NCI-H1417 (cell line): ENCODE measurements around the gene RBM22.
"Not testable (repeated sequence)": the region's sequence is repeated elsewhere in the genome, so short reads cannot be mapped to it uniquely, and the experiment has no call there.

Experiments
- DNase-seq, 3 experiments: peaks; one replicate each; lab custom pipeline; 2025; lab: John Stamatoyannopoulos, UW

Gene RBM22

DNA sequence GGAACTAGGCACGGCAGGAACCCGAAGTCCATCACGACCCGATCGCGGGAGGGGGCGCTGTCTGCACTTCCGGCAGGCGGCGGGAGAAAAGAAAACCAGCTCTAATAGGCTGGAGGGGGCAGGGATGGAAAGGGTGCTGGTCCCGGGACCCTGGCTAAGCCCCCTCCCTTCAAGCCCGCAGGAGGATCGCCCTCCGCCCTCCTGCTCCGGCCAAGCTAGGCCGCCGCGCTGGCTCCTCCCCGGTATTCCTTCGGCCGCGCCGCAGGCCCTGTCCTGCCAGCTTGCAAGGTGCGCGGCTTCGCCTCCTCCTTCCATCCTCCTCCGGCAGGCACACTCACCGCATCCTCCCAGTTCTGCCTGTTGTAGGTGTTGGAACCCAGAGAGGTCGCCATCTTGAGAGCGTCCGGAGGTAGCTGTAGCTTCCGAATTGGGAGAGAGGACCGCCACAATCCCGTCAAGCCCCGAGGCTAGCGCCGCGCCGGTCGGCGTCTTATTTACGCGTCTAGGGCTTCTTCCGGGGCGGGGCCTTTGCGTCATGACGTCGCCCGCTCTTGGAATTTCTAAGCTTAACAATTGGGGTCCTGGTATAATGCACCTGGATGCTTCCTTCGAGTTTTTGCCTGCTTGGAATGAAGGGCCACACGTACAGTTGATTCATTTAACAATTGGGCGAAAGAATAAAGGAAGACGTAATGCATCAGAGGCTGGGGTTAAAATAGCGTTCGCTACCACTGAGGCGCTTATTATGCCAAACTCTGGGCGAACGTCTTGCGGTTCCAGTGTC lies at the start of gene RBM22:
Gene RBM22 (minus strand): TSS at position 469 of the 784 bp plus-strand sequence. CDS start 77 bp downstream, at position 392.
- DNase-seq = peak; percentile 82 to 95 (median 91)

DNA sequence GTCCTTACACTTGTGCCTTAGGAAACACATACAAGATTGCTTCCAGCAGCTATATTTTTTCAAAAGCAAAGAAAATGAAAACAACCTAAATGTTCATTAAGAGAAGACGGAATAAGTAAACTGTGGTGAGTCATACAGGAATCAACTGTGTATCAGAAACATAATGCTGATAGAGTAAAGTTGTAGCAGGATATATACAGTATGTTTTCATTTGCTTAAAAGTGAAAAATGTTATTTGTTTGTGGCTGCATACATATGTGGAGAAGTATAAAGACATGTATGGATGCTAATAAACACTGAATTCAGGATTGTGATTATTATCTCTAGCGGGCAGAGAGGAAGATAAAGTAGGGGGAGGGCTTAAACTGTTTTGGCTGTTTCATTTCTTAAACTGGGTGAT lies 49.6 kb upstream of the RBM22 start:
- no peak for DNase-seq

DNA sequence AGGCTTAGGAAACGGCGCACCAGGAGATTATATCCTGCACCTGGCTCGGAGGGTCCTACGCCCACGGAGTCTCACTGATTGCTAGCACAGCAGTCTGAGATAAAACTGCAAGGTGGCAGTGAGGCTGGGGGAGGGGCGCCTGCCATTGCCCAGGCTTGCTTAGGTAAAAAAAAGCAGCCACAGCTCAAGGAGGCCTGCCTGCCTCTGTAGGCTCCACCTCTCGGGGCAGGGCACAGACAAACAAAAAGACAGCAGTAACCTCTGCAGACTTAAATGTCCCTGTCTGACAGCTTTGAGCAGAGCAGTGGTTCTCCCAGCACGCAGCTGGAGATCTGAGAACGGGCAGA lies 42.3 kb upstream of the RBM22 start:
- not testable (repeated sequence) for DNase-seq

DNA sequence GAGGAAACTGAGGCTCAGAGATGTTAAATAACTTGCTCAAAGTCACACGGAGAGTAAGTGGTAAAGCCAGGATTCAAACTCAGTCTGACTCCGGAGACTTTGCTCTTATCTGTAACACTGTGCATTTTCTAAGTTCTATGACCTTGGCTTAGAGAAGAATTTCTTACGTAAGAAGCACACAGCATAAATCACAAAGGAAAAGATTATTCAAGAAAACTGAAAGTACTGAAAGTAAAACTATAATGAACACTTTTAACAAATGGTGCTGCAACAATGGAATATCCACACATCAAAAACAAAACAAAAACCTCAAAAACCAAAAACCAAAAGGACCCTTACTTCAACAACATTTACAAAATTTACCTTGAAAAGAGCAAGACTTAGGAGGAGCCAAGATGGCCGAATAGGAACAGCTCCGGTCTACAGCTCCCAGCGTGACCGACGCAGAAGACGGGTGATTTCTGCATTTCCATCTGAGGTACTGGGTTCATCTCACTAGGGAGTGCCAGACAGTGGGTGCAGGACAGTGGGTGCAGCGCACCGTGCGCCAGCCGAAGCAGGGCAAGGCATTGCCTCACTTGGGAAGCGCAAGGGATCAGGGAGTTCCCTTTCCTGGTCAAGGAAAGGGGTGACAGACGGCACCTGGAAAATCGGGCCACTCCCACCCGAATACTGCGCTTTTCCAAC lies 41.7 kb upstream of the RBM22 start:
- not testable (repeated sequence) for DNase-seq

DNA sequence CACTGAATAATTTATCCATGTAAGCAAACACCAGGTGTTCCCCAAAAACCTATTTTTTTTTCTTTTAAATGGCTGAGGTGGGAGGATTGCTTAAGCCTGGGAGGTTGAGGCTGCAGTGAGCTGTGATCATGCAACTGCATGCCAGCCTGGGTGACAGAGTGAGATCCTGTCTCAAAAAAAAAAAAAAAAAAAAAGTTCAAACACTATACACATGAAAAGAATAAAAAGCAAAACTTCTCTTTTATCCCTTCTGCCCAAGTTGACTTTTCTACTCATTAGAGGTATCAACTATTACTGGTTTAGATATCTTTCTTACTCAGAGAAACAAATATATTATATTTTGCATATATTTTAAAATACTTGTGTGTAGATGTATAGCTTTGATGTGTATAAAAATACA lies 40.1 kb upstream of the RBM22 start:
- DNase-seq = no peak

DNA sequence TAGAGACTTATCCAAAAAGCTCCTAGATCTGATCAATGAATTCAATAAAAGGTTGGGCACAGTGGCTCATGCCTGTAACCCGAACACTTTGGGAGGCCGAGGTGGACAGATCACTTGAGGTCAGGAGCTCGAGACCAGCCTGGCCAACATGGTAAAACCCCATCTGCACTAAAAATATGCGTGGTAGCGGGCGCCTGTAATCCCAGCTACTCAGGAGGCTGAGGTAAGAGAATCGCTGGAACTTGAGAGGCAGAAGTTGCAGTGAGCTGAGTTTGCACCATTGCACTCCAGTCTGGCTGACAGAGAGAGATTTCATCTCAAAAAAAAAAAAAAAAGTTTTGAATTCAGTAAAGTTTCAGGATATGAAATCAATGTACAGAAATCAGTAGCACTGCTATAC lies 38.0 kb upstream of the RBM22 start:
- no peak for DNase-seq

DNA sequence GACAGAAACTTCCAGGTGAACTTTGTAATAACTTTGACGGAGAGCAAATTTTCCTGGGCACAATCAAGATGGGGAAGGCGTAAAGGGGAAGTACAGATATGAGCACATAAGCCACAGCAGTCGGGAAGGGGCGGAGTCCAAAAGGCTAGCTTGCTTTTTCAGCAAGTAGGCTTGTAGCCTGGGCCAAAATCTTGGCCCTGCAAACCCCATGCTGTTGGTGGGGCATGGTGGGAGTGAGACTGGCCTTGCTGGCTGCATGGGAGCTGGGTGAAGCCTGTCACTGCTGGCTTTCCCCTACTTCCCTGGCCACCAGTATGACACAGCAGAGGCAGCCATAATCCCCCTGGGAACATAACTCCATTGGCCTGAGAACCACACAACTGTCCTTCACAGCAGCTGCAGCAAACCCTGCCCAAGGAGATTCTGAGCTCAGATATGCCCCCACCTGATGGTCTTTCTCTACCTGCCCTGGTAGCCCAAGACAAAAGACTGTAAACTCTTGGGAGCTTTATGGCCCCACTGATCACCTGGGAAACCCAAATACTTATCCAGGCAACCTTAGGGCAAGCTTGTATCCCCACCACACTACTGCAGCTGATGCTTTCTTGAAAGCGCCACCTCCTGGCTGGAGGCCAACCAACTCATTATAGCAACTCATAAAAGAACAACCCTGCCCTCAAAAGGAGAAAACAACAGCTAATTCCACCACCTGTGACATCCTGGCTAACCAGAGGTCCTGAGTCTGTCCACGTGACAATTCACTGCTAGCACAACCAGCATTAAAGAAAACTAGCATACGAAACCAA lies 33.9 kb upstream of the RBM22 start:
- no peak for DNase-seq

DNA sequence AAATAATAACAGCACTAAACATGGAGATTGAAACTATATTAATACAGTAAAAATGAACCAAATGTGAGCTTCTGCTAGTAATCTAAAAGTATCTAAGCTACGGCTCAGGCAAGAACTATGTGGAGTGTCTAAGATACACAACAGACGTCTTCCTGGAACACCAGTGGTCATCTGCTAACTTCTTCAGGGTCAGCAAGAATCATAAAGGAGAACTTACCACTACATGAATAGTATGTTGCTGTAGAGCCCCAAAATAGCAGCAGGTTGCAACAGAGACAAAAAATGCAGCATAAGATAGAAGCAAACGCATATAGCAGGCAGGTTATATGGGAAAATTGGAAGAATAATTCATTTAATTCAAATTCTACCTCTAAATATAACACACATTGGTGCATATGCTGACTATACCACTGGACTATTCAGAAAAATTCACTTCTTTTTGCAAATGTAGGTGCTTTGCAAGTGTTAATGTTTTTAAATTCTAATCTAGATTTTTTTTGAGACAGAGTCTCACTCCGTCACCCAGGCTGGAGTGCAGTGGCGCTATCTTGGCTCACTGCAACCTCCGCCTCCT lies 30.9 kb upstream of the RBM22 start:
- DNase-seq = no peak

DNA sequence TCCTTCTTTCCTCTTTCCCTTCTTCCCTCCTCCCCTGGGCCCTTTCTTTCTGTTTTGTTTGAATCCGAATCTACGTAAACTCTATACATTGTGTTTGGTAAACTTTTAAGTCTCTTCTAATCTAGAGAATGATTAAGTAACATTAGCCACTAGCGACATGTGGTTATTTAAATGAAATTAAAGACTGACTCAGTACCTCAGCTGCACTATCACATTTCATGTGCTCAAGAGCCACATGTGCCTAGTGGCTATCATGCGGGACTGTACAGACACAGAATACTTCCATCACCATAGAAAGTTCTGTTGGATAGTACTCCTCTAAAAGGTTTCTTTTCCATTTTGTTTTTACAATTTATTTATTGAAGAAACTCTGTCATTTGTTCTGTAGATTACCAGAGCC lies 29.0 kb upstream of the RBM22 start:
- no peak for DNase-seq

DNA sequence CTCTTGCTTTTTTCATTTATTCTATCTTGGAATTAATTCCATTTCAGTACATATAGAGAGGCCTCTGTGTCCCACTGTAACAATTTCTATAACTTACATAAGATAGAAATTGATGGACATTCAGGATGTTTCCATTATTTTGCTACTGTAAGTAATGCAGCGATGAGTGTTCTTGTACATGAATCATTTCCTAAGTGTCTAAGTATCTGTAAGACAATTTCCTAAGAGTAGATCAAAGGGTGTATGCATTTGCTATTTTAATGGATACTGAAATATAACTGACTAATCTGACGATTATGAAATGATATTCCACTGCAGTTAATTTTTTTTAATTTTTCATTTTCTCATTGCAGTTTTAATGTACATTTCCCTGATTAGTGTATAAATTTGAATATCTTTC lies 23.0 kb upstream of the RBM22 start:
- no peak for DNase-seq

DNA sequence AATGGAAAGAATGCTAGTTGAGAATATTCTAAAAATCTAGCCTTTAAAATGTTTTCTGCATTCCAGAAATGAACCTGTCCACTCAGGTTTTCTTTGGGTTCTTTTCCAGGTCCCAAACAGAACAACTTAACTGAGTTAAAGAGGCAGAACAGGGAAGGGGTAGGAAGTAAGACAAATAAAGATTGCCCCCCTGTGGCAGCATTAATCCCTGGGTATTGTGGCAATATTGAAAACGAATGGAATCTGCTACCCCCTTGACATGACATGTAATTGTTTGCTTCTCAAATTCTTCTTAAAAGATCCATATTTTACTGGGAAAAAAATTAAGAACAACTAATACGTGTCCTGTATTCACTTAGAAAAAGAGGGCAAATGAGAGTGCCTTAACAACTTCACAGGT lies 9.3 kb upstream of the RBM22 start:
- peak in 1 of 3 experiments; percentile 1 for DNase-seq

DNA sequence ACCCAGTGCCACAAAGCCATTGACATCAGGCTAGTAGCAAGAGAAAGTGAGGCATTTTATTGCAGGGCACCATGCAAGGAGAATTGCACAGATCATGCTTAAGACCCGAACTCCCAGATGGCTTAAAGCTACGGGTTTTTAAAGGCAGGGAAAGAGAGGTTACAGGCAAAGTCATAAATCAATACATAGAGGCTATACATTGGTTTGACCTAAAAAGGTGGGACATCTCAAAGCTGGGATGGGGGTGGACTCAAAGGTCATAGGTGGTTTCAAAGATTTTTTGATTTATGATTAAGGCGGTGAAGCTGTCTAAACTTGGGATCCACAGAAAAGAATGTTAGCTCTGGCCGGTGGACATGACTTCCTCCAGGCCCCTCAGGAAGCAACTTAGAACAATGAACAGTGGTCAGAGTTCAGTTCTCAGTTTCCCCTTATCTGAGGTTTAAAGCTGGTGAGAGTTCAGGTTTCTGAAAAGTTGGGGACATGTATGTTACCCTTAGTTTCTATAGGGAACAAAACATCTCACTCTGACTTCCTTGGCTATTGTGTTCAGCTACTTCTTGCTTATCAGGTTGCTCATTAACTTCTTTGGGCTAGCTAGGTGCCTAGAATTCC lies 6.0 kb upstream of the RBM22 start:
- no peak for DNase-seq

DNA sequence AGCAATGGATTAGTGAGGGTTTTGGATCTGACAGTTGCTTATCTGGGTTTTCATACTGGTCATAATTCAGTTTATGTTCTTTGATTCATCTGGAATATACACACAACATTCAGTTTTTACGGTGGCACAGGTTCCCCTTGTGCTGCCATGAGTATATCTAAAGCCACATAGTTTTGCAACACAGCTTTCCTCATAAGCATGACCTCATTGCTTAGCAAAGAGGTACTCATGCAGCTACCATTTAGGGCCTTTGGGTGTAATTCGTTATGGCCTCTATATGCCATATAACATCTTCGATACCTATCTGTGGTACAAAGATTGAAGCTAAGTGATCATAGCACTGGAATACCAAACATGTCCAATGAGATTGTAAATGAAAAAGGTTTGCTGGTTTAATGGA lies 2.9 kb upstream of the RBM22 start:
- no peak for DNase-seq

DNA sequence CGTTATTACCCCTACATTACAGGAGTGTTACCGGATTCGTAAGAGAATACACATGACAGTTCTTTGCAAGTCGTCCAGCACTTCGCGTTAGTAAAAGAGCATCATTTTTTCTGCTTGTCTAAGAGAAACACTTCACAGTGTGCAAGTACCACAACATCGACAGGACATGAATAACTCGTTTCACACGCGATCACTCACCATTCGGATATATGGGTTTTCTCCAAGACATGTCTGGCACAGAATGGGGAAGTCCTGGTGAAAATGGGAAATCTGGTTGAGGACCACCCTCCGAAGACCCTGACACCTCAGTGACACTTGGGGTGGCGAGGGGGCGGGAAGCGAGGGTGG lies 642 bp downstream of the RBM22 start:
- no peak for DNase-seq

DNA sequence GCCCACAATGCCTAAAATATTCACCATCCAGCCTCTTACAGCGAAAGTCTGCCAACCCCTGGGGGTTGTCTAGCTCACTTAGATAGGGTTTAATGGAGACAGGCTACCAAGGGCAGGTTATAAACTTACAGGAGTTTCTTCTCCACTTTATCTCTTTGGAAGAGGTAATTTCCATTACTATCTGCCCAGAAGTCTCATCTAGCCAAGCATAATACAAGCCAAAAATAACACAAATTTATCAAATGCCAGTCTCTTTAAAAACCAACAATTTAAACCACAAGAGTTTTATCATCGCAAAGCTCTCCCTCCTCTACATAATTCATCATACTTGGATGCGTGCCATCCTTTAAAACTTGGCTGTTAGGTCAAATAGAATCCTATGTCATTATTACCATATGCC lies 6.2 kb downstream of the RBM22 start:
- DNase-seq = no peak

DNA sequence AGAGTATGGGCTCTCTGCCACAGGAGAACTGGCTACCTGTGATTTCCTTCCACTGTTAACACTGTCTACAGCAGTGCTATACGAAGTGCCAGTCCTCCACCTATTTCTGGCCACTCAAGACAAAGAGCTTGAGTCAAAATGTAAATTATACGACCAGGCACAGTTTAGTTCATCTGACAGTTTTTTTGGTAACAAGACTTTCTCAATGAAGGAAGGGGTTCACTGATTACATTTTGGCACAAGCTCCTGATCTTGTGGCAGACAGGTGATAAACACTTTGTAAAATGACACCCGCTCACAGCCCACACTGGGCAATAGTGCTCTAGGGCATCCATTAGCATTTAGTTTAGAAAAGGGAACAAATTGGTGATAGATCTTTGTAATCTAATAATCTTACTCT lies 8.6 kb downstream of the RBM22 start:
- no peak for DNase-seq

DNA sequence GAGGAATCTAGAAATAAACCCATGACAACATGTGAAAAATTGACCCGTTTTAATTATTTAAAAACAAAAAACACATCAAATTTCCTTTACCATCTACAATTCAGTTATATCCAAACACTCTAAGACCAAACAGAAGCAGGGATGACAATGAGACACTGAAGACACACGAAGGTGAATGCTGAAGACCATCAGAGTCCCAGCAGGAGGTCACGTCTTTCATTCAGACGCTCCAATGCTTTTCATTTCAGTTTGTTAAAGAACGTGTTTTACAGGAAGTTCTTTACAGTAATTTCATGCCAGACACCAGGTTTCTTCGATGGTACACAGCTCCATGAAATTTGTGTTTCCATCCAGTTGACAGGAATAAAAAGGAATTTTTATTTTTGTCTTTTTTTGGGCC lies 10.1 kb downstream of the RBM22 start:
- DNase-seq = no peak

DNA sequence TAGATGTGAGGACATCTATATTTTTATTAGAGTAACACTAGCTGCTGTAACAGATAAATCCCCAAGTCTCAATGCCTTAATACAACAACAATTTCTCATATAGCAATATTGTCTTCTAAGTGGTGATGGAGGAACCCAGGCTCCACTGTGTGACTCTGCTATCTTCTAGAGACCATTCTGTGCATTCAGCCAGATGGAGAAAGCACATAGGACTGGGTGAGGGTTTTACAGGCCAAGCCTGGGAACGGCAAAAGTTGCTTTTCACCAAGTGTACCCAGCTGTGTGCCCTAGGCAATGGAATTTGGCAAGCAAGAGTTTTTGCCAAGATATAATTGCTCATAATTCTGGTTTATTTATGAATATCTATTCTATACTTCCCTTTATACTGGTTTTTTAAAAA lies 11.7 kb downstream of the RBM22 start:
- no peak for DNase-seq

DNA sequence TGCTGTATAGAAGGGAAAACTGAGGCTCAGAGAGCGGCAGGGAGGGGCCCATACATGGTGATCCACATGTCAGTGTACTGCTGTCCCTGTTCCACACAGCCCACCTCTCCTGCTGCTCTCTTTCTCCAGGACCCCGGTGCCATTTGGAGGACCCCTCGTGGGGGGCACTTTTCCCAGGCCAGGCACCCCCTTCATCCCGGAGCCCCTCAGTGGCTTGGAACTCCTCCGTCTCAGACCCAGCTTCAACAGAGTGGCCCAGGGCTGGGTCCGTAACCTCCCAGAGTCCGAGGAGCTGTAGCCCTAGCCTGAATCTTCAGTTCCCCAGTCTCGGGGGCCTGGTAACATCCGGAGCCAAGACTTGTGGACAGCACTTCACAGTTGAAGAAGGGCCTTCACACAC lies 24.3 kb downstream of the RBM22 start:
- no peak for DNase-seq

DNA sequence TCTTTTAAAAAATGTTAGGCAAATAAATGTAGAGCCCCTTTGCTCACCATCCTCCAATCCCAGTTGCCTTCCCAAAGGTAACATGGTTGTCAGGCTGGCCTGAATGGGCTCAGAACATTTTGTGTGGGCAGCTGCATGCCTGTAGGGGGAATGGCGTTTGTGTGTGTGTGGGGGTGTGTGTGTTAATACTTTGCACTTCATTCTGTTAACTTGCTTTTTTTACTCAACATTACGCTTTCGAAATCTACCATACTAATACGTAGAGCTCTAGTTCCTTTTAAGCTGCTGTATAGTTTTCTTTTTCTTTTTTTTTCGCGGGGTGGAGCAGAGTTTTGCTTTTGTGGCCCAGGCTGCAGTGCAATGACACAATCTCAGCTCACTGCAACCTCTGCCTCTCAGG lies 25.8 kb downstream of the RBM22 start:
- DNase-seq = no peak

DNA sequence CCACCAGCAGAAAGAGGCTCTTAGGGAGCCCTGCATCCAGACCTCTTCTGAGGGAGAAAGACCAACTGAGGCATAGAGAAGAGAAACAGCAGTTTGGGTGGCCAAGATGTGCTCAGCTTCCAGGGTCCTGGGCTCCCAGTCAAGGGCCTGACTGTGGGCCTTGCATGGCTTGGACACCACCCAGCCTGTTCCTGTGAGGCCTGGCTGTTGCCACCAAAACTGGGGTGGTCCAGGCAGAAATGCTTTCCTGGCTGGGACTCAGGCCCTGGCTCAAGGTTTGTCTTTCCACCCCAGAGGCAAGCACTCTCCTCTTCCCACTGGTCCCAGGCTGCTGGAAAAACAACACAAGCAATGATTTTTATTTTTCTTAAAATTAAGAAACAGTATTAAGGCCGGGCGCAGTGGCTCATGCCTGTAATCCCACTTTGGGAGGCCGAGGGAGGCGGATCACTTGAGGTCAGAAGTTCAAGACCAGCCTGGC lies 26.5 kb downstream of the RBM22 start:
- no peak for DNase-seq

DNA sequence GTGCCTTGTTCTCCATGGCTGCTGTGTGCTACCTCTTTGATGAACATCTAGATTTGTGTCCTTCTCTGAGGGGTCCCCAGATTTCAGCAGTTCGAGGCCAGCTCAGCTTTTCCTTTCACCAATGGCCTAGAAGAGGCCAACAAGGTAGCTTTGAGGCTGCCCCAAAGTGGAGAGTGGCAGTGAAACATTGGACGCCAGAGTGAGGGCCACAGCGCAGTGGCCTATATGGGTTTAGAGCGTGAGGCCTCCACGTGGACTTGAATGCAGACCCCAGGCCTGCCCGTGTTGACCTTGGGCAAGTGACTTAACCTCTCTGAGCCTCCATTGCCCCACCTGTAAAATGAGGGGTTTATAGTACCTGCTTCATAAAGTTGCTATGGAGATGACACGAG lies 28.0 kb downstream of the RBM22 start:
- DNase-seq = no peak
